Measurements from ENCODE around the gene SLC26A4.
"Not testable (repeated sequence)": the region's sequence is repeated elsewhere in the genome, so short reads cannot be mapped to it uniquely, and the experiment has no call there.

GRCh38 chr7:107639070-107639469 is 21.6 kb upstream of the SLC26A4 start:
- TF ChIP-seq ZNF23 (CRISPR knock-in tag; IDR thresholded peaks at IDR 0.05); CTCF (IDR thresholded peaks at IDR 0.05 in 2 of 3, conservative IDR thresholded peaks at IDR 0.05 in 1 of 3; ENCODE audit: insufficient read depth in 2 of 3, low read depth in 1 of 3, low read length in 3 of 3); RFX5 (IDR thresholded peaks at IDR 0.05; ENCODE audit: low read depth, low read length); EP300 (IDR thresholded peaks at IDR 0.05; ENCODE audit: low read length); SP1 (CRISPR knock-in tag; IDR thresholded peaks at IDR 0.05); ARID4B (CRISPR knock-in tag; IDR thresholded peaks at IDR 0.05); SMAD4 (CRISPR knock-in tag; conservative IDR thresholded peaks at IDR 0.05); TSHZ1 (CRISPR knock-in tag; IDR thresholded peaks at IDR 0.05); NR3C1 (CRISPR knock-in tag; IDR thresholded peaks at IDR 0.05); ELK1 (CRISPR knock-in tag; IDR thresholded peaks at IDR 0.05): not testable (repeated sequence)
